IMR-90 (cell line): Measurements from ENCODE around the gene PDE4B. TPM values are rescaled to one million over a fixed set of nuclear protein-coding genes. Genes with fewer than 3 reads are reported as not detected.

Experiments used
- ATAC-seq: fragments of 200-7000 bp; cut with Tn5 transposase; 2 replicates; pipeline ENCODE4 v1.9.1; 2020; ENCODE audit warnings: low read depth, mild to moderate bottlenecking, moderate library complexity
- BruUV-seq: library from RNA; stranded (reverse); fragments of 400-500 nt; replicated peaks from 2 replicates; lab custom pipeline; 2021; lab: Mats Ljungman, UMichigan
- CTCF ChIA-PET: fragments of 300-600 bp; formaldehyde crosslinking; extraction: SDS; loops from one replicate; lab custom pipeline; 2021; ENCODE audit warnings: antibody characterized with exemption; lab: Yijun Ruan, JAX
- POLR2A ChIA-PET: fragments of 300-600 bp; sonication (Branson Sonifier 250); formaldehyde crosslinking; loops from one replicate; lab custom pipeline; 2022; ENCODE audit warnings: antibody characterized with exemption; ENCODE audit not compliant: unreplicated experiment; lab: Charles Lee
- DNase-seq: peaks from one replicate; pipeline ENCODE4 v3.0.0; 2013
- H2AFZ ChIP-seq: replicated peaks from 2 replicates; pipeline ENCODE3; 2013; ENCODE audit warnings: low read length, mild to moderate bottlenecking; ENCODE audit not compliant: poor library complexity
- H2AK5ac ChIP-seq: 2 replicates; pipeline ENCODE4 v1.6.1; 2013; ENCODE audit warnings: low read depth, low read length, inconsistent platforms
- H2AK9ac ChIP-seq: replicated peaks from 2 replicates; pipeline ENCODE3; 2013; ENCODE audit warnings: mild to moderate bottlenecking, low read depth, low read length, moderate library complexity; ENCODE audit not compliant: poor library complexity
- H2BK120ac ChIP-seq: 2 replicates; pipeline ENCODE4 v1.6.1; 2013; ENCODE audit warnings: low read depth, low read length, inconsistent platforms
- H2BK15ac ChIP-seq: 3 replicates; pipeline ENCODE4 v1.6.1; 2013; ENCODE audit warnings: low read depth, low read length, inconsistent platforms
- H2BK20ac ChIP-seq: 2 replicates; pipeline ENCODE4 v1.6.1; 2013; ENCODE audit warnings: low read depth, mild to moderate bottlenecking, inconsistent platforms, low read length, moderate library complexity
- H2BK5ac ChIP-seq: 2 replicates; pipeline ENCODE4 v1.6.1; 2013; ENCODE audit warnings: mild to moderate bottlenecking, low read depth, low read length, inconsistent platforms; ENCODE audit not compliant: poor library complexity, severe bottlenecking
- H3K14ac ChIP-seq: replicated peaks from 2 replicates; pipeline ENCODE4 v1.6.1; 2013; ENCODE audit warnings: low read depth, low read length, inconsistent platforms
- H3K18ac ChIP-seq: 2 replicates; pipeline ENCODE4 v1.6.1; 2013; ENCODE audit warnings: low read depth, low read length, control low read depth
- H3K23ac ChIP-seq: 2 replicates; pipeline ENCODE4 v1.6.1; 2013; ENCODE audit warnings: low read depth, low read length, inconsistent platforms
- H3K27ac ChIP-seq: 2 replicates; pipeline ENCODE4 v1.5.1; 2013; ENCODE audit warnings: mild to moderate bottlenecking, control low read depth, low read length; ENCODE audit not compliant: insufficient read depth
- H3K27me3 ChIP-seq: 2 replicates; pipeline ENCODE4 v1.6.1; 2013; ENCODE audit warnings: low read length; ENCODE audit not compliant: control insufficient read depth, insufficient read depth
- H3K36me3 ChIP-seq: 2 replicates; pipeline ENCODE4 v1.6.1; 2013; ENCODE audit warnings: low read length, mixed read lengths; ENCODE audit not compliant: control insufficient read depth, insufficient read depth
- H3K4ac ChIP-seq: 2 replicates; pipeline ENCODE4 v1.6.1; 2013; ENCODE audit warnings: low read depth, low read length, inconsistent platforms
- H3K4me1 ChIP-seq: 2 replicates; pipeline ENCODE4 v1.6.1; 2013; ENCODE audit warnings: low read length, mixed read lengths; ENCODE audit not compliant: control insufficient read depth, insufficient read depth
- H3K4me2 ChIP-seq: 2 replicates; pipeline ENCODE4 v1.6.1; 2013; ENCODE audit warnings: low read depth, mild to moderate bottlenecking, control low read depth, low read length, moderate library complexity
- H3K4me3 ChIP-seq: 2 replicates; pipeline ENCODE4 v1.5.1; 2013; ENCODE audit warnings: low read depth, mild to moderate bottlenecking, control low read depth, low read length, moderate library complexity; ENCODE audit not compliant: insufficient read depth
- H3K56ac ChIP-seq: 2 replicates; pipeline ENCODE4 v1.6.1; 2013; ENCODE audit warnings: low read length, inconsistent platforms; ENCODE audit not compliant: insufficient read depth; ENCODE audit errors: extremely low read depth
- H3K79me1 ChIP-seq, 2 experiments: 2 replicates each; pipeline ENCODE4 v1.6.1; 2013; ENCODE audit warnings: low read length in 2 of 2, inconsistent platforms in 1 of 2, low read depth in 1 of 2
- H3K9ac ChIP-seq: 2 replicates; pipeline ENCODE4 v1.6.1; 2013; ENCODE audit warnings: low read depth, low read length, control low read depth
- H3K9me1 ChIP-seq: 2 replicates; pipeline ENCODE4 v1.6.1; 2013; ENCODE audit warnings: low read length, inconsistent platforms; ENCODE audit not compliant: insufficient read depth
- H3K9me3 ChIP-seq: 2 replicates; pipeline ENCODE4 v1.6.1; 2013; ENCODE audit warnings: low read length; ENCODE audit not compliant: control insufficient read depth, insufficient read depth
- H4K20me1 ChIP-seq: 2 replicates; pipeline ENCODE4 v1.6.1; 2013; ENCODE audit warnings: low read length, inconsistent platforms; ENCODE audit not compliant: insufficient read depth
- H4K5ac ChIP-seq: 2 replicates; pipeline ENCODE4 v1.6.1; 2013; ENCODE audit warnings: mild to moderate bottlenecking, low read depth, low read length, control low read depth
- H4K8ac ChIP-seq, 2 experiments: 2 replicates each; pipeline ENCODE4 v1.6.1; 2013; ENCODE audit warnings: low read depth in 2 of 2, low read length in 2 of 2, control low read depth in 1 of 2, inconsistent platforms in 1 of 2
- H4K91ac ChIP-seq: 2 replicates; pipeline ENCODE4 v1.6.1; 2013; ENCODE audit warnings: low read depth, low read length, inconsistent platforms; ENCODE audit not compliant: insufficient read depth
- BHLHE40 ChIP-seq: fragments of 150-350 bp; IDR thresholded peaks from 2 replicates; pipeline ENCODE4 v1.6.1; 2016; ENCODE audit warnings: mild to moderate bottlenecking, low read depth, low read length
- CEBPB ChIP-seq: IDR thresholded peaks from 2 replicates; pipeline ENCODE4 v1.6.1; 2012; ENCODE audit warnings: low read depth, low read length, improper control_type of control experiment
- CHD1 ChIP-seq: IDR thresholded peaks from 2 replicates; pipeline ENCODE4 v1.6.1; 2012; ENCODE audit warnings: low read depth, low read length, improper control_type of control experiment
- CTCF ChIP-seq: conservative IDR thresholded peaks from 2 replicates; pipeline ENCODE4 v1.5.1; 2012; ENCODE audit warnings: mild to moderate bottlenecking, low read depth, low read length, improper control_type of control experiment
- ELK1 ChIP-seq: fragments of 150-350 bp; IDR thresholded peaks from 2 replicates; pipeline ENCODE4 v1.6.1; 2016; ENCODE audit warnings: low read depth, mild to moderate bottlenecking, low read length, moderate library complexity, borderline replicate concordance
- MAFK ChIP-seq: IDR thresholded peaks from 2 replicates; pipeline ENCODE4 v1.6.1; 2012; ENCODE audit warnings: low read depth, low read length, improper control_type of control experiment
- MAZ ChIP-seq: IDR thresholded peaks from 2 replicates; pipeline ENCODE4 v1.6.1; 2012; ENCODE audit warnings: low read depth, mild to moderate bottlenecking, low read length, improper control_type of control experiment, moderate library complexity, borderline replicate concordance
- MXI1 ChIP-seq: IDR thresholded peaks from 2 replicates; pipeline ENCODE4 v1.6.1; 2012; ENCODE audit warnings: low read depth, mild to moderate bottlenecking, low read length, moderate library complexity, borderline replicate concordance
- POLR2A ChIP-seq: IDR thresholded peaks from 2 replicates; pipeline ENCODE4 v1.6.1; 2012; ENCODE audit warnings: mild to moderate bottlenecking, low read depth, low read length
- RCOR1 ChIP-seq: IDR thresholded peaks from 2 replicates; pipeline ENCODE4 v1.6.1; 2012; ENCODE audit warnings: mild to moderate bottlenecking, low read length, improper control_type of control experiment; ENCODE audit not compliant: insufficient replicate concordance
- RFX5 ChIP-seq: IDR thresholded peaks from 2 replicates; pipeline ENCODE4 v1.8.0; 2012; ENCODE audit warnings: low read depth, mild to moderate bottlenecking, low read length, moderate library complexity
- SMC3 ChIP-seq: fragments of 150-350 bp; IDR thresholded peaks from 2 replicates; pipeline ENCODE4 v1.6.1; 2016; ENCODE audit warnings: low read depth, mild to moderate bottlenecking, antibody characterized with exemption, low read length, moderate library complexity
- USF2 ChIP-seq: fragments of 150-350 bp; IDR thresholded peaks from 2 replicates; pipeline ENCODE4 v1.6.1; 2017; ENCODE audit warnings: mild to moderate bottlenecking, antibody characterized with exemption, low read length, low read depth
- WGBS, 2 experiments: methylation state at CpG; one replicate each; pipeline versions ENCODE4 v1.1.5 to v1.1.7; 2013; ENCODE audit warnings: missing lambda C conversion rate in 2 of 2; ENCODE audit not compliant: insufficient read length in 1 of 2; ENCODE audit errors: extremely low coverage in 2 of 2; 5-methylcytosine and 5-hydroxymethylcytosine counted together
- dilution Hi-C: fragments of 300-500 bp; cut with HindIII; formaldehyde crosslinking; loops from one replicate; pipeline ENCODE4 v1.14.3; 2018; ENCODE audit warnings: low sequenced_read_pairs; ENCODE audit not compliant: unreplicated experiment
- in situ Hi-C: fragments of 300-500 bp; cut with MboI; formaldehyde crosslinking; loops from 3 replicates; pipeline ENCODE4 v1.14.3; 2019; ENCODE audit warnings: low sequenced_read_pairs, inconsistent platforms, mixed read lengths
- intact Hi-C: fragments of 100-400 bp; cut with micrococcal nuclease; formaldehyde crosslinking; loops from 2 replicates; pipeline ENCODE4 v1.10.0; 2022
- polyA plus RNA-seq, 3 experiments: library from polyadenylated mRNA; depleted of rRNA; stranded (reverse); fragments of >200 nt; gene quantifications; 2 replicates each; pipeline ENCODE4 v1.2.3, GENCODE V29; 2012; ENCODE audit warnings: low replicate concordance in 1 of 3
- total RNA-seq: library from RNA; depleted of rRNA; stranded (reverse); fragments of >200 nt; gene quantifications from 2 replicates; pipeline ENCODE4 v1.2.3, GENCODE V29; 2012

PDE4B gene
- total and polyA plus RNA-seq, 2 of the 4 experiments (the other 2 are of a cell fraction), result 5.8 to 21.3 TPM

- CTCF ChIA-PET, result no interaction called here
- Histone ChIP-seq H4K8ac (no peak overlapping the region), H3K36me3 (no peaks in the 10 kb centered on the region), H3K9me3 (no peaks in the 10 kb centered on the region), H2AK5ac (no peak overlapping the region), H3K9ac (no peak overlapping the region), H3K79me1 (no peaks in the 10 kb centered on the region), H4K5ac (no peak overlapping the region), H2BK5ac (no peak overlapping the region), H3K14ac (no peak overlapping the region), H3K4me1 (peaks cover 2% of the 10 kb centered on the region; the same call in 1 of the 2 replicates), H3K27me3 (no peaks in the 10 kb centered on the region), H3K27ac (no peak overlapping the region), H2BK15ac (no peak overlapping the region), H2BK20ac (no peak overlapping the region), H4K91ac (no peak overlapping the region), H3K4me3 (no peak overlapping the region), H3K4me2 (no peak overlapping the region), H2AK9ac (no peak overlapping the region), H3K23ac (no peak overlapping the region), H3K56ac (no peak overlapping the region), H4K20me1 (no peaks in the 10 kb centered on the region), H2AFZ (no peak overlapping the region), H2BK120ac (no peak overlapping the region), H3K18ac (no peak overlapping the region), H3K4ac (no peak overlapping the region), H3K9me1 (no peaks in the 10 kb centered on the region)
- dilution Hi-C loops (no loop called here), in situ Hi-C loops (no loop called here), intact Hi-C loops (no loop called here)
- TF ChIP-seq MAFK, result no peak
- no peak for TF ChIP-seq CEBPB
- no peak for TF ChIP-seq CHD1
- TF ChIP-seq USF2, result no peak
- TF ChIP-seq MXI1, result no peak
- no peak for TF ChIP-seq POLR2A
- TF ChIP-seq ELK1, result no peak
- no peak for TF ChIP-seq RCOR1
- TF ChIP-seq RFX5, result no peak
- no peak for TF ChIP-seq SMC3
- no peak for TF ChIP-seq CTCF
- no peak for TF ChIP-seq BHLHE40
- no peak for TF ChIP-seq MAZ
- POLR2A ChIA-PET, result no interaction called here
- BruUV-seq, result no TSS peak
- DNase-seq, result no peak
- ATAC-seq, result no peak
- no CpG with 5 or more reads among the region's 3 CpGs for WGBS, 2 experiments
Measured at GRCh38 chr1:66166753-66167152, 374.1 kb downstream of the PDE4B start.
